Stimulated activated CD8-positive, alpha-beta memory T cell treated with anti-CD3 and anti-CD28 coated beads, Interleukin-12 subunit alpha, Interleukin-12 subunit beta, amount 100 ng/mL, for 24 hours (primary cell): ENCODE data around the gene CCDC33.
"Not testable (repeated sequence)": the region's sequence is repeated elsewhere in the genome, so short reads cannot be mapped to it uniquely, and the experiment has no call there.

Experiments used
- DNase-seq: peaks from one replicate; pipeline ENCODE4 v3.0.0-alpha.2; 2020; ENCODE audit errors: extremely low read depth

CCDC33 gene

GRCh38 chr15:74336061-74337005, 100.2 kb downstream of the CCDC33 start:
- DNase-seq, result no peak

DNA sequence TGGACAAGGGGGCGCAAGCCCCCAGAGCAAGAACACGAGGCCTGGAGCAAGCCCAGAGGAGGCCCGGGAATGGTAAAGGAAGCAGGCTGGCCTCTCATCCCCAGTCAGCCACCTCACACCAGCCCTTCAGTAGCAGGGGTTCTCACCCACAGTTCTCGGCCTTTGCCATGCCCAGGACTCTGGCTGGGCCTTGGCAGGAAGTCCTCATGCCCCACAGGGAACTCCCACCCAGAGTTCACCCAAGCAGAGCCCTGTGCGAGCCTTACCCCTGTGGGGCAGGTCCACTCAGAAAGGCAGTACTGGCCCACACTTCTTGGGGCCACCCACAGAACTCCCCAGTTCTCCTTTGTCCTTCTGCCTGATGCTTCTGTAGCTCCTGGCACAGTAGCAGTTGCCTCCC, 101.0 kb downstream of the CCDC33 start:
- no peak for DNase-seq

GRCh38 chr15:74337607-74338211, 101.6 kb downstream of the CCDC33 start:
- no peak for DNase-seq

DNA sequence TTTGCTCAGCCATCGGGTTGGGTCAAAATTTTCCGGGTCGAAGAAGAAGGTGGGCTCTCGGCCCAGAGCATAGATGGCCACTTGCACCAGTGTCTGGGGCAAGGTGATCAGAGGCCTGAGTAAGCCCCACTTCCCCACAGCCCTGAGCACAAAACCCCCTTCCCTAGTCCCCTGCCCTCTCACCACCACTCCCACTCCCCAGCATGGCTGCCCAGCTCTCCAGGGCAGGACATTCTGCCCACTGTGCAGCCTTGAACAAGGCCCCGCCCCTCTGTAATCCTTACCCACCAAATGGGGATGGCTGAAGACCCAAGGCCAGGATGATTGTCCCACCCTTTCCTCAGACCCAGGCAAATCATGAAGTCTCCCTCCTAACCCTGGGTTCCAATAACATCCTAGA, 102.5 kb downstream of the CCDC33 start:
- no peak for DNase-seq

- DNase-seq, result no peak
Observed at GRCh38 chr15:74339371-74339770, 103.2 kb downstream of the CCDC33 start.

- no peak for DNase-seq
Observed at GRCh38 chr15:74340150-74340549, 104.0 kb downstream of the CCDC33 start.

GRCh38 chr15:74343127-74343796, 107.1 kb downstream of the CCDC33 start:
- DNase-seq, result no peak

DNA sequence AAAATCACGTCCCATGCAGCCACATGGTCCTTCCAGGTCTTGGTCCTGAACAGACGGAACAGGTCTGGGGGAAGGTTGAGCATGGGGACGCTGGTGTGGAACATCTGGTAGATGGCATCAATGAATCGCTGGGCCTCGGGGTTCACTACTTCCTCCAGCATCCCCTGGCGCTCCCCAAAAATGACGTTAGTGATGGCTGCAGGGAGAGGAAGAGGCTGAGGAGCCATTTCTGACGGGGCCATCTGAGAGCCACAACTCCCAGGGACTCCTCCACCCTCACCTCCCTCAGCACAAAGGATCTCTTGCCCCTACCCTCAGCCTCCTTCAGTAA, 107.6 kb downstream of the CCDC33 start:
- DNase-seq, result no peak

DNA sequence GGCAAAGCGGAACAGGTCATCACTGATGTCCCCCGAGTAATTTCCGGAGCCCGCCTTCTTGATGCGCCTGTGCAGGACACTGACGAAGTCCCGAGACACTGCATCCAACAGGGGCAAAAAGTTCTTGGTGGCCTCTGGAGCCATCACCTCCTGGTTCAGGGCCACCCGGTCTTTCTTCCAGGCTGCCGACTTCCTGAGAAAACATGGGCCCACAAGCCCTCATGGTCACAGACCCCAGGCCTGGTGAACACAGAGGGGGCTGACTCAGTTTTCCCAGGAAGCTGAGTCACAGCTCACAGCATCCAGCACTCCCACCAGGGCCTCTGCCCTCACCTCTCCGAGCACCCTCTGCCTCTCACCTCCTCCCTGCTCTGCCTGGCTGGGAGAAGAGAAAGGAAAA, 108.9 kb downstream of the CCDC33 start:
- no peak for DNase-seq

DNA sequence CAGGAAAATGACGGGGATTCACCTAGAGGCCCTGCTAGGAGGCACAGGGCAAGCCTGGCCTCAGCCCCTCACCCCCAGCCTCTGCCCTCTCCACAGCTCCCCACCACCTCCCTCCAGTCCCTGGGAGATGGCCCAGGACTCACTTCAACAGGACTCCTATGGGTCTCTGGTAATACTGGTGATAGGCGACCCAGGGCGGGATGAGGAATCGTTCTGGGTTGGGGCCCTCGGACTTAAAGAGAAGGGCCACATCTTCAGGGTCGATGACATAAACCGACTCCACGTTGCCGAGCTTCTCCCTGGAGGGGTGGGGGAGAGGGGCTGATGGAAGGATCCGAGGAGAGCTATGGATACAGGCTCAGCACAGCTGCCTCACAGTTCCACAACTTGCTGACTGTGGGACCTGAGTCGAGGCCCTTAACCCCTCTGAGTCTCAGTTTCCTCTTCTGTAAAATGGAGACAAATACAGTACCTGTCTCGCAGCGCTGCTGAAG, 111.7 kb downstream of the CCDC33 start:
- DNase-seq, result no peak

DNA sequence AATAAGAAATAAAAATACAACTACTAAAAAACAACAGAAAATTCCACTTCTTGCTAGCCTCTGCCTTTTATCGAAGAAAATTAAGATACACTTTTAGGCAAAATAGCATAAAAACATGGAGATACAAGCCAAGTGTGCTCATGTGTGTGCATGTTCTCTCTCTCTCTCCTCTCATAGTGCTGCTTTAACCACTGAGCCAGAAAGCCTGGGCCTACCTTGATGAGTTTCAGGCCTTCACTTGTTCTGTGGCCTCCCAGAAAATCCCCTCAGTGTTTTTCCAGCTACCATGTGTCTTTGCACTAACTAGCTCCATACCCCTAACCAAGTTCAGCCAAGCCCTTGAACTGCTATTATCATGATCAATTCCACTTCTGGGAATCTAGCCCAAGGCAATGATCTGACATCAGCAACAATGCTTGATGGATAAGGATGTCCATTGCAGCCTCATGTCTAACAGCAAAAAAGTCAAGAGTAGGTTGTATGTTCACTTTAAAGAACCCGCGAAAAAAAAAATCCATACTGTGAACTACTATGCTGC, 113.2 kb downstream of the CCDC33 start:
- DNase-seq, result no peak

DNA sequence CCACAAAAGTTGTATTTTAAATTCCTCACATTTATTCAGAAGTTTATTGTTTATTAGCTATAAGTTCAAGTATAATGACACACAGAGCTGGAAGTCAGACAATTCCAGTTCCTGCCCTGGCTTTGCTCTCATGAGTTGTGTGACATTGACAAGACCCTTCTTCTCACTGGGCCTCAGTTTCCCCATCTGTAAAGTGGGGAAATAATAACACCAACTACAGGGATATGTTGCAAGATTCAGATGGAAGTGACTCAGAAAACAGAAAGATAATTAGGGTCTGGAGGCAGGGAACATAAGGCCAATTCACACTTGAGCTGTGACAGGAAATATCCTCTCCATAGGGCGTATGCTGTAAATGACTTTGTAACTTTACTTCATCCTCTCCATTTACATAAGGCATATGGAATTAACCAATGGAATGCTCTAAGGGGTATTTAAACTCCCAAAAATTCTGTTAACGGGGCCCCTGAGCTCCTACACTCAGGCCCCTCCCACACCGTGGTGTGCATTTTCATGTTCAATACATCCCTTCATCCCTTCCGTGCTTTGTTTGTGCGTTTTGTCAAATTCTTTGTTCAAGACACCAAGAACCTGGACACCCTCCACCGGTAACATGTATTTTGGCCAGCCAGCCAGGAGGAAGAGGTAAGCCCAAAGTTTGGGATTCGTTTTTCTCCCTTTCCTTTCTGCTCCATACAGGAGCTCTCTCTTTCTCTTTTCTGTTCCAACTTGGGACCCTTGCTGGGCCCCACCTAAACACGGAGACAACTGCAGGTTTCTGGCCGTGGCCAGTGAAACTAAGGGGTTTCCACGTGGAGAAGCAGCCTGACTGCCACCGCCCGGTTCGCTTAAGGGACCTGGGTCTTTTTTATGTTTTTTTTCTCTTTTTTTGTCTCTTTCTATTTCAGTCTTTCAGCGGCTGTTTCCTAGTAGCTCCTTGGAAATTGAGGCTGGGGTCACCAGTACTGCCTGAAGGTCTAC, 114.5 kb downstream of the CCDC33 start:
- no peak for DNase-seq

- no peak for DNase-seq
Observed at GRCh38 chr15:74351670-74352069, 115.5 kb downstream of the CCDC33 start.

- DNase-seq, result no peak
Observed at GRCh38 chr15:74352393-74352910, 116.3 kb downstream of the CCDC33 start.

- not testable (repeated sequence) for DNase-seq
Observed at GRCh38 chr15:74353992-74354391, 117.9 kb downstream of the CCDC33 start.

DNA sequence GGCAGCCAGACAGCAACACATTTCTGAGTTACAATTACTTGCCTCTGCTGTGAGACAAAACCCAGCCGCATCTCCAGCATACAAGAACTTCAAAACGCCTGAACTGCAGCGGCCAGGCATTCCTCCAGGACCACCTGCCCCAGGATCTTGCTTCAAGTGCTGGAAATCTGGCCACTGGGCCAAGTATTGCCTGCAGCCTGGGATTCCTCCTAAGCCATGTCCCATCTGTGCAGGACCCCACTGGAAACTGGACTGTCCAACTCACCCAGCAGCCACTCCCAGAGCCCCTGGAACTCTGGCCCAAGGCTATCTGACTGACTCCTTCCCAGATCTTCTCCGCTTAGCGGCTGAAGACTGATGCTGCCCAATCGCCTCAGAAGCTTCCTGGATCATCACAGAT, 119.9 kb downstream of the CCDC33 start:
- DNase-seq, result not testable (repeated sequence)

- DNase-seq, result not testable (repeated sequence)
Observed at GRCh38 chr15:74357514-74357913, 121.4 kb downstream of the CCDC33 start.

- DNase-seq, result not testable (repeated sequence)
Observed at GRCh38 chr15:74359376-74359775, 123.2 kb downstream of the CCDC33 start.

GRCh38 chr15:74360855-74361254, 124.7 kb downstream of the CCDC33 start:
- not testable (repeated sequence) for DNase-seq

DNA sequence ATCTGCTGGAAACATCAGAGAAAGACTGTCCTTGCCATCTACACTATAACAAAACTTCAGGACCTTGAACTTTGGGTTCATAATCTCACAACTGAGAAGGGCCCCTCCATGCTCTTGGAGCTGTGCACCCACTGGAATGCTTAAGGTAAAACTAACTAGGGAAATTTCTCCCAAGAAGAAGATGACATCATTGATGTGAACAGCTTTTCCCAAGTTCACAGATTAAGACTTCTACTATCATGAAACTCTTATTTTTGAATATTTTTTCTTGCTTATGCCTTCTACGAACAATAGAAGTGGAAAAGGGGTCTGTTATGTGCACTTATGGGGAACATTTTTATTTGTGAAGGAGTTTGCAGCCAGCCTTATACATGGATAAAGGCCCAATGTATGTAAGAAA, 126.4 kb downstream of the CCDC33 start:
- no peak for DNase-seq
